Fibroblast of the aortic adventitia (primary cell): ENCODE results near the gene RHBDL2. TPM values are rescaled to one million over a fixed set of nuclear protein-coding genes. Genes with fewer than 3 reads are reported as not detected.

Source experiments
- DNase-seq: peaks from one replicate; pipeline ENCODE4 v3.0.0-alpha.2; 2010; ENCODE audit warnings: low read depth
- H3K4me3 ChIP-seq: 2 replicates; pipeline ENCODE4 v1.5.1; 2011; ENCODE audit warnings: low read depth, mild to moderate bottlenecking, control low read depth, low read length, moderate library complexity
- total RNA-seq: library from RNA; depleted of rRNA; stranded (reverse); fragments of >200 nt; gene quantifications from 2 replicates; pipeline ENCODE4 v1.2.3, GENCODE V29; 2012; ENCODE audit warnings: low replicate concordance
- TF ChIP-seq, protein P1 (sequence below): IDR thresholded peaks from 2 replicates; pipeline ENCODE4 v1.5.1; 2011; ENCODE audit warnings: mild to moderate bottlenecking, low read length, control low read depth, inconsistent platforms; ENCODE audit not compliant: insufficient read depth

The RHBDL2 gene
- total RNA-seq, 1 donor, result 0.81 TPM

DNA sequence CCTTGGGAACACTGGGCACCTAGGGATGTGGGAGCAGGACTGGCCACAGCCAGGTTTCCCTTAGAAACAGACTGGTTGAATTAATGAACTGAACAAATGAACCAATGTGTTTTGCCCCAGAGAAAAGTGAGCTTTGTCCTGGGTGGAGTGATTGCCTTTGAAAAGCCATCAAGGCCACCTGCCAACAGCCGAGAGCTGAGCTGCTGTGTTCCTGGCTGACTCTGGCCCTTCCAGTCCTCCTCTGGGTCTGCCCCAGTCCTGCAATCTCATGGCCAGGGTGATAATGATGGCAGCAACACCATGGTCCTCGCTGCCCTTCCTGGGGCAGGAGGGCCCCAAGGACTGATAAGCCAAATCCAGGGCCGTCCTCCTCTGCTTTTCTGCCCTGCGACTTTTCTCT, 42.1 kb downstream of the RHBDL2 start:
- TF ChIP-seq, protein P1, sequence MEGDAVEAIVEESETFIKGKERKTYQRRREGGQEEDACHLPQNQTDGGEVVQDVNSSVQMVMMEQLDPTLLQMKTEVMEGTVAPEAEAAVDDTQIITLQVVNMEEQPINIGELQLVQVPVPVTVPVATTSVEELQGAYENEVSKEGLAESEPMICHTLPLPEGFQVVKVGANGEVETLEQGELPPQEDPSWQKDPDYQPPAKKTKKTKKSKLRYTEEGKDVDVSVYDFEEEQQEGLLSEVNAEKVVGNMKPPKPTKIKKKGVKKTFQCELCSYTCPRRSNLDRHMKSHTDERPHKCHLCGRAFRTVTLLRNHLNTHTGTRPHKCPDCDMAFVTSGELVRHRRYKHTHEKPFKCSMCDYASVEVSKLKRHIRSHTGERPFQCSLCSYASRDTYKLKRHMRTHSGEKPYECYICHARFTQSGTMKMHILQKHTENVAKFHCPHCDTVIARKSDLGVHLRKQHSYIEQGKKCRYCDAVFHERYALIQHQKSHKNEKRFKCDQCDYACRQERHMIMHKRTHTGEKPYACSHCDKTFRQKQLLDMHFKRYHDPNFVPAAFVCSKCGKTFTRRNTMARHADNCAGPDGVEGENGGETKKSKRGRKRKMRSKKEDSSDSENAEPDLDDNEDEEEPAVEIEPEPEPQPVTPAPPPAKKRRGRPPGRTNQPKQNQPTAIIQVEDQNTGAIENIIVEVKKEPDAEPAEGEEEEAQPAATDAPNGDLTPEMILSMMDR, result no peak
- no peak for DNase-seq
- no peak overlapping the region for H3K4me3 ChIP-seq

DNA sequence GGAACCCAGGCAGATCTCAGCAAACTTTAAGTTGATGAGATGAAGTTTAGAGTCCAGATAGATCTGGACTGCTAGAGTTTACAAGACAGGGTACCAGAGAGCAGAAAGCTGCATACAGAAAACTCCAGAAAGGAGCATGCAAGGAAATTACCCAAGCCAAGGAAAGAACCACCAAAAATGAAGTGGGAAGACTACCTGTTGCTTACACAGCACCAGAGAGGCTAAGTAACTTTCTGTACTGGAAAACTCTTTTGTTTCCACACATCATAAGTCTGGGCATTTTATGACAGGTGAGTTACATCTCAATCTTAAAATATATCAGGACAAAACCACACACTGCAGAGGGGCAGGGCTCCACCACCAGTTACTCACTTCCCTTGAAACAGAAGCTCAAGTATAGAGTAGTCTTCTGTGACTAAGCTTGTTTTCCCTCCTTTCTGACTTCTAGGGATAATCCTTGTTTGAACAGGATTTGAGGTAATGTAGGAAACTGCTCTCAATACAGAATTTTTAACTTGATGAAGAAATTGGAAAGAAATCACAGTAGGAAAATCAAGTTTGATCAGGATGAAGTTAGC, 42.9 kb downstream of the RHBDL2 start:
- TF ChIP-seq, protein P1, result no peak
- no peak for DNase-seq
- H3K4me3 ChIP-seq, result no peak overlapping the region

DNA sequence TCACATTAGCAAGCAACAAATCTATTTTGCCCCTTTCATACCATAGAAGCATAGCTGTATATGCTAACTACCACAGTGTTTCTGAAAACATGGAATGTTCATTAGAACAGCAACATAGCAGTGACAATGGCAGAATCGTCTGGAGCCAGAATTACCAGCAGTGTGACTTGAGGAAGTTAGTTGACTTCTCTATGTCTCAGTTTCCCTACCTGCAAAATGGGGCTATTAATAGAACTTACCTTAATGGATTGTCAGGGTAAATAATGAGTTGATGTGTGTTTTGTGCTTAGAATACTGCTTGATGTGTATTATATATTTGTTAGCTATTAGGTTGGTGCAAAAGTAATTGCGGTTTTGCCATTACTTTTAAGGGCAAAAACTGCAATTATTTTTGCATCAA, 45.5 kb downstream of the RHBDL2 start:
- no peak overlapping the region for H3K4me3 ChIP-seq
- DNase-seq, result no peak
- TF ChIP-seq, protein P1, result no peak

DNA sequence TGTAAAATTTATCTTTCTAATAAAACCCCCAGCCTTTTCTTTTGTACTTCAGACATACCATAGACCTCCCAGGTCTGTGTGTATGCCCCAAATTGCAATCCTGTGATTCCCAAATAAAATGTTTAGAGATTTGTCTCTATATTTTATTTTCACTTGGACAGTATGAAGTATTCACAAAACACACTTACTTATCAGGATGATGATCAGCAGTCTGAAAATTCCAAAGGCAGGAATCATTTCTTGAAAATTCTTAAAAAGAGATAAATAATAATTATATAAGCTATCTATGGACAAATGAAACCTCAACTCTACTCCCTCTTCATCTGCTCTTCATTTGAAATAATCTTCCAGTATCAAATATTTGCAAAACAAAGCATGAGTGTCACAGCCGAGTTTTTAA, 48.7 kb downstream of the RHBDL2 start:
- TF ChIP-seq, protein P1, result no peak
- H3K4me3 ChIP-seq, result no peak overlapping the region
- no peak for DNase-seq

DNA sequence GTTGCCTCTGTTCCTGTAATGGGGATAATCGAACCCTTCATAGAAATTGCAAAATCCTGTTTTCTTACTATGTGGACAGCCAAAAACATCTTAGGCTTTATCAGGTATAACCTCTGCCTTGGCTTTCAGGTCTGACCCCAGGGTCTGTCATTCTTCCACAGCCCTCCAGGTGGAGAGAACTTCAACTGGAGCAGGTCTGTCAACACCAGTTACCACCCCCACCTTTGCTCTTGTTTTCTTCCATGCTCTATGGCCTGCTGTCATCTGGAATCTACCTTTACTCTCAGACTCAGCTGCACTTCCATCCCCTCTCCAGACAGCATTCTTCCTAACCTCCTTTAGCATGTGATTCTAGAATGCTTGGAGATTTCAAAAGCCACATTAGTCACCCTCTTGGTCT, 49.9 kb downstream of the RHBDL2 start:
- TF ChIP-seq, protein P1, result no peak
- DNase-seq, result no peak
- H3K4me3 ChIP-seq, result no peak overlapping the region

DNA sequence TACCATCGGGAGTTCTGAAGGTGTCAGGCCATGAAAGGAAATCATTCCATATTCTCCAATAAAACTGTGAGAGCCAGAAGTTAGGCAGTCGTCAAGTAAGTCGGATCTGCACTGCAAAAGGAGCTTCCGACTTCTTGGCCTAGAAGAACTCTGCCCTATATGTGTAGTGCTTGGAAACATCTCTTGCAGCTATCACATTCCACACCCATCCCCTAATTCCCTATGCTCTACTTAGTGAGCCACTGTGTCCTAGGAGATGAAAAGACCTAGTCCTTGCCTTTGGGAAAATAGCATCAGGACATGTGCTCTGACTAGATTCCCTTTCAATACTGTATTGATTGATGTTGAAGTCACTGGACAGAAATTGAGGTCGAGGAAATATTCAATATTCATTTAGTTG, 52.0 kb downstream of the RHBDL2 start:
- H3K4me3 ChIP-seq, result no peak overlapping the region
- no peak for DNase-seq
- TF ChIP-seq, protein P1, result no peak
